NCI-H1092 (cell line): ENCODE measurements around the gene GPC1.

Experiments
- DNase-seq: peaks from one replicate; lab custom pipeline; 2025; lab: John Stamatoyannopoulos, UW

The GPC1 gene

DNA sequence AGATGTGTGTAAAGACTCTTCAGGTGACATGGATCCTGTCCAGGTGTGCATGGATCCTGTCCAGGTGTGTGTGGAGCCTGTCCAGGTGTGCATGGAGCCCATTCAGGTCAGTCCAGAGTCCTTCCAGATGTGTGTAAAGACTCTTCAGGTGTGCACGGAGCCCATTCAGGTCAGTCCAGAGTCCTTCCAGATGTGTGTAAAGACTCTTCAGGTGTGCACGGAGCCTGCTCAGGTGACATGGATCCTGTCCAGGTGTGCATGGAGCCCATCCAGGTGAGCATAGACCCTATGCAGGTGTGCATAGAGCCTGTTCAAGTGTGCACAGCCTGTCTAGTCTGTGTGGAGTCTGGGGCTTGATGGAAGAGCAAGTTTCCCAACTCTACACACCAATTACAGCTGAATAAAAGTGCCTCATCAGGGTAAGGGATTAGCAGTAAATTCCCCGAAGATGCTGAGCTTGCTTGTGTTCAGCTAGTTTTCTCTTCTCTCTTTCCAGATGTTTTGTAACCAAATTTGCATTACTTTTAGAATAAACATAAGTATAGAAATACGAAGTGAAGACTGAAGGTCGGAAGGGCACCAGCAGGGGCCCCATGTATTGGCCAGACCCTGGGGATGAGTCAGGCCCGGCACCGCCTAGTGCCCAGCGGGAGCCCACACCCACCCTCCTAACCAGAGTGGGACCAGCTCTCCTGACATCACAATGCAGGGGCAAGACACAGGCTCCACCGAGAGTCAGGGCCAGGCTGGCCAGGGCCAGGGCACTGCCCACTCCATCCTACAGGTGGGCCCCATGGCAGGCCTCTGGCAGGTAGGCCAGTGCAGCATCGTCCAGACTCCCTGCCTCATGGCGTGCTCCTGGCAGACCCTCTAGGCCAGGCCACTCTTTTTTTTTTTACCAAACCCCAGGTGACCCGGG, 38.6 kb upstream of the GPC1 start:
- DNase-seq, result no peak

DNA sequence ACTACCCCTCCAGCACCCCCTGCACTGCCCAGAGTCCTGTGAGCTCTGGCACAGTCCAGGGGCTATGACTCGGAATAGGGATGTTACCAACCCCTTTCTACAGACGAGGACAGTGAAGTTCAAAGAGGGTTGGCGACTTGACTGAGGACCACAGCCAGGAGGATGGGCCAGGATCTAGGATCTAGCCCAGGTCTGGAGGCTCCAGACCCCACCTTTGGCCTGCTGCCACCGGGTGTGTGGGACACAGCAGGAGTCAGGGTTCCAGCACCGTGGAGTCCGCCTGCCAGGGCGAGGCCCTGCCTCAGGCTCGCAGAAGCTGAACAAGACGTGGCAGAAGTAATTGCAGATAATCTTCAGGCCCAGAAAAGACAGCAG, 37.9 kb upstream of the GPC1 start:
- DNase-seq, result no peak

DNA sequence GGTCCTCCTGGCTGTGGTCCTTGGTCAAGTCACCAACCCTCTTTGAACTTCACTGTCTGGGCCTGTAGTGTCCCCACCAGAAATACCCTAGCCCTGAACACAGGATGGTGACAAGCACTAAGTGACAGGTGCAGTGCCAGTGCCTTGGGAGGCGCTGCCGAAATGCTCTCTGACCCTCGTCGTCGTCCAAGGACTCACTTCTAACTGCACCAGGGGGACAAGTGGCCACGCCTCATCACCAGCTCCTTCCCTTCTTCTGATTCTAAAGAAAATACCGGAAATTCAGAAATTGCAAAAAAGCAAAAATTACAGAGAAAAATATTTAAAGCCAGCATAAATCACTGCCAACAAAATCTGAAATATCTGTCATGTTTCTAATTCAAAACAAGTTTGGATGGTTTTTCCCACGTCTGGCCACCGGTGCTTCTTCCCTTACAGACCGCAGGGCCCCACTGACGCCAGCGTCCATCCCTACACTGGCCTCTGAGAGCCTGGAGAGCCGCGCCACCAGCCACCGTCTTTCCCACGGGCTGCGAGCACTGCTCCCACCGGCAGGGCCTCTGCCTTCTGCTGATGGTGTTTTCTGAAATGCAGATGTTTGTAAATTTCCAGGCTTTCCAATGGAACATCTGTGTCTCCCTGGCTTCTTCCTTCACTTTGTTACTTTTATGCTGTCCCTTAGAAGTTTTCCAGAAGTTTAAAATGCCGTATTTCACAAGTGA, 37.4 kb upstream of the GPC1 start:
- DNase-seq, result no peak

DNA sequence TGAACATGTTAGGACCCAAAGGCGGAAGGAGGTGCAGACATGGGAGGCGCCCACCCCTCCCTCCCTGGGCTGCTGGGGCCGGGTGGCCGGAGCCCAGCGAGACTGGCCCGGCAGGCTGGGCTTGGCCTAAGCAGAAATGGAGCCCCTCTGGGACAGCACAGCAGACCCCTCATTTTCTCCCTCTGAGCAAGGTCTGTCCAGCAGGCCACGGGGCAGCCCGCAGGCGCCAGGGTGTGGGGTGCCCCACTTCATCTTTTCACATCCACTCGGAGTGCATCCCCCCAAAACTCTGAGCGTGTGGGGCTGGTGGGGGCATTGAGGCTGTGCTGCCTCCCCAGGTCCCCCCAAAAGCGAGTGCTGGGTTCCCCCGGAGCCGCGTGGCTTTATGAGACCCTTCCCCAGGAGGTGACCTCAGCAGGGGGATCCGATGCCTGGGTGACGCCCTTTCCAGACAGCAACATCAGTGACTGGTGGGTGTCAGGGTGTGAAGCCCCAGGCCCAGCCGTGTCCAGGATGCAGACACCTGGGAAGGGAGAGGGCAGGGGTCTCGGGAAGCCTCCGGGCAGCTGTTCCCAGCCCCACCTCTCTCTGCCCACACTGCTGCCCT, 36.7 kb upstream of the GPC1 start:
- no peak for DNase-seq

DNA sequence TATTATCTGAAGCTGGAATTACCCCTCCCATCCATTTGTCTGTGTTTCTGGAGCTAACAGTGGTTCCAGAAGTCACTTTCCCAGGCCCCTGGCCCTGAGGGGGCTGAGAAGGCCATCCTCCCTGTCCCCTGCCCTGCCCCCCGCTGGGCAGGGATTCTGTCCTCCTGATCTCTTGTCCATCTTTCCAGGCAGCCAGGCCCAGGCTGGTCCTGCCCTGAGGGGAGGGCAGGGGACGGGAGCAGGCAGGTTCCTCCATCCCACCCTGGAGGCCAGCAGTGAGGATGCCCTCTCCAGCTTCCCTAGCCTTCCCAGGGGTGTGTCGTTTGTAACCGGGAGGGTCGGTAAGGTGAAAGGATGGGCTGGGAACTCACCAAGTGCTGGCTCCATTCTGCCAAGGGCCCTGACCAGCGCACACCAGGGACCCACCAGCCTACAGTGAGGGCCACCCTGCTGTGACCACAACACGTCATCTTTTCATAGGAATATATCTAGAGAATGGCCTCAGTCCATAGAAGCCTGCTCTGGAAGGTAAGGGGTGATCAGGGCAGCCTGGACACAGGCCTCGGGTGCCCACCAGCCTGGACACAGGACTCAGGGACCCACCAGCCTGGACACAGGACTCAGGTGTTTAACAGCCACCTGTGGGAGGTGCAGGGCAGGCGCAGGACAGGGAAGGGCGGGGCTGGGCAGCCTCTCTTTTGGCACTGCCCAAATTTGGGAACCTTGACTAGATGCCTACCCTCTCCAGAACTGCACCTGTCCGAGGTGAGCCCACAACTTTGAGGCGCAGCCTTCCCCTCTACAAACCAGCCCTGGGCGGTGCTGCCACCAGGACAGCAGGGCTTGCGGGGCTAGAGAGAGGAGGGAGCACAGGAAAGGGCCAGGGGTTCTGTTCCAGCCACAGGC, 35.8 kb upstream of the GPC1 start:
- no peak for DNase-seq

DNA sequence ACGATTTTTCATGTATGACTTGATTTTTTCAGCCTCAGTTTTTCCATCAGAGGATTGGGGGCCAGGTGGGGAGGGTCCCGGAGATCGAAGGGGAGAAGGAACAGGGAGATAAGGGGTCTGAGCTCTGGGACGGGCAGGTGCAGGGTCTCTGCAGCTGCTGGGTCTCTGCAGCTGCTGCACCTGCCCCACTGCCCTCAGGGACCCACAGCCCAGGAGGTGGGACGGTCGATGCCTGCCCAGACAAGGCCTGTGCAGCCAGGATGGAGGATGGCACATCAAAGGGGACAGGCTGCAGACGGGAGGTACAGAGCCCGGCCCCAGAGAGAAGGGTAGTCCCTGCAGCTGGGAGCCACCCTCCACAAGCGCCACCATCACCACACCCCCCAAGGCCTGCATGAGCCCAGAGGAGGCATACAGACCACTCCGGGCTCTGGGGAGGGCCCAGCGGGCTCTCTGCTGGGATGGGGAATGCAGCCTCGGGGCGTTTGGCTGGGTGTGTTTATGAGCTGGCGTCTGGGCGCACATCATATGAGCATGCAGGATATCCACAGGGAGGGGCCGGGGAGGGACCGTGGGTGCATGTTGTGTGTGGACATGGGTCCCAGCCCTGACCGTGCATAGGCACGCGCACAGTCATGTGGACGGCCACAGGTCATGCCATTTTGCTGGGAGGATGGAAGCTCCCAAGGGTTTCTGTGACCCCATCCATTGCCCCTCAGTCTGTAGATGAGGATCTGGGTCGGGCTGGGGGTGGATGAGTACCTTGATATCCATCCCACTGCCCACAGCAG, 34.9 kb upstream of the GPC1 start:
- DNase-seq, result no peak

DNA sequence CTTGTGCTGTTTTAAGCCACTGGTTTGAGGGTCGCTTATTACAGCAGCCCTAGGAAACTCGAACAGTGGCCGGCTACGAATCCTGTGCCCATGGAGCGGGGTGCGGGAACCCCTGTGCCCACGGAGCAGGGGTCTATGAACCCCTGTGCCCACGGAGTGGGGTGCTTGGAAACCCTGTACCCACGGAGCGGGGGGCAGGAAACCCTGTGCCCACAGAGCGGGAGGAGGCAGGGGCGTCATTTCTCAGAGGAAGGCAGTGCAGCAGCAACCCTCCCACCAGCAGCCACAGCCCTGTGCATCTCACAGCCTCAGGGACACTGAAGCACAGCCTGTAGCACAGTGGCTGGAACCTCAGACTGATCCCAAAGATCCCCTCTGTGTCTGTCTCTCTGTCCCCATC, 34.2 kb upstream of the GPC1 start:
- no peak for DNase-seq

DNA sequence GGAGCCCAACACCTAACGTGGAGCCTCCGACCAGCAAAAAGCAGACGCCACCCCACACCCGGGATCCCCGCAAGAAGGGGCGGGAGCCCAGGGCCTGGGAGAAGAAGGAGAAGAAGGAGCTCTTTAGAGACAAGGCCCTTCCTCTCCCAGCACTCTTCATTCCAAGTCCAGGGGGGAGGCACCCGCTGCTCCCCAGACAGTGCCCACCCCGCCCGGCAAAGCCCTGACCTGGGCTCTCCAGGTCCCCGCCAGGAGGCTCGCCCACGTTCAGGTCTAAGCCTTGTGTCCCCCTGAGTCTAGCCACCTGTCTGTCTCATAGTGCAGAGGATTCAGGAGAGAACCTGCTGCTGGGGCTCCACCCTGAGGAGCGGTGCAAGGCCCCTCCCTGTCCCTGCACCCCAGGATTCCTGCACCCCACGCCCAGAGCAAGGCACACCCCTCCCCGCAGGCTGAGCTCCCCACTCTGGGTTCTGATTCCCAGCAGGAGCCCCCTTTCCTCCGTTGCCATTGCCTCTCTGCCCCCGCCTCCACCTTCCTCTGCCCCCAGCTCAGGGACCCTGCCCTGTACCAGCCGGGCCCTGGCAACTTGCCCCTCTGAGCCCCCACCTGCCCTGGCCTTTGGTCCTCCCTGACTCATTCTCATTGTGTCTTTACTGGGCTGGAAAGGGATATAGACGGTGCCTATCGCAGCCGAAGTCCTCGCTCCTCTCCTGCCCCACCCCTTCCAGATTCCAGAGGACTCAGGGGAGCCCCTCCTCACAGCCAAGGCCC, 33.5 kb upstream of the GPC1 start:
- DNase-seq, result no peak

DNA sequence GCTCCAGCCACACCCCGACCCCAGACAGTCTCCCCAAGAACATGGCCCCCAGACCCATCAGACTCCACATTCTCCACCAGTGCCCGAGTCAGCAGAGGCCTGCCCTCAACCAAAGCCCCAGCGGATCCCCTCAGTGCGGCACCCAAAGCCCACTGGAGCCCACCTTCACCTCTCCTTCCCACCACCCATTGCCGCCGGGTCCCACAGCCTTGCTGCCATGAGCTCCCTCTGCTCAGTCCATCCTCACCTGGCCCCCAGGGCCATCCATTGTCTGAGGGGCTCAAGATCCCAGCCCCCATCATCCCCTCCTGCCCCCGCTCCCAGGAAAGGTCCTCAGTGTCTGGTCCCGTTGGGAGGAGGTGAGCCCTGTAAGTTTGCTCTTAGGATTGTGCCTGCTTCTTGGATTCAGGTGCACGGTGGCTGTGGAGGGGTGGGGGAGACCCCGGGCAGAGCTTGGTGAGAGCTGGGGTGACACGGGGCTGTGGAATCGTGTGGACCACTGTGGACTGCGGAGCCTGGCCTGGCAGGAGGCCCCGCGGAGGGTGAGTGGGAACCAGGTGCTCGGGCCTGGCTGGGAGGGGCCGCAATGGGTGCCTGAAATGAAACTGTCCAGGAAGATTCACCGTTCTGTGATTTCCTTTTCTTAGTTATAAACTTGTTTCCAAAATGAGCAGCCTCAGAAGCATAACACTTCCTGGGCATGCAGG, 32.7 kb upstream of the GPC1 start:
- DNase-seq, result no peak

DNA sequence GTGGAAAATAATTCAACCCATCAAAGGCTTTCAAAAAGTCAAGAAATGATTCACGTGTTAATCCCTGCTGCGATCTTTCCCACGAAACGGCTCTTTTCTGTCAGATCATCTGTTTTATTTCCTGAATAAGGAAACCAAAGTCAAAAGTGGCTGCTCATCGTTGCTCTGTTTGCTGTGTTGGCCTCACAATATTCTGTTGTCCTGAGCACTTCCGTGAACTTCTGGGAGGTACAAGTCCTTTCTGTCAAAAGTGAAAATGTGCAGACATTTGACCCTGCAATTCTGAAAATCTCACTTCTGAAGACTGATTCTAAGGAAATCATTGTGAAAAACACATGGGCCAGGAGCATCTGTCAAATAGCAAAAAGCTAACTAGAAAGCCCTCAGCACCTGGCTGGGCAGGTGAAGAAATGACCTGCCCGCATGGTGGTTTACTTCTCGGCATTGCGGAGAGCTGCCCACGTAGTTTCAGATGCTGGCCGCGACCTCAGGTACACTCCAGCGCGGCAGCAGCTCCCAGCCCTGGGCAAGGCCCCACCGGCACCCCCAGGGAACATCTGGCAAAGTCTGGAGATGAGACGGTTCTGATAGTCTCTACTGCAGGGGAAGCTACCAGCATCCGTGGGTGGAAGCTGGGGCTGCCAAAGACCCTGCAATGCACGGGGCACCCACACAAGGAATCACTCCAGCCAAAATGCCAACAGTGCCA, 31.9 kb upstream of the GPC1 start:
- no peak for DNase-seq

DNA sequence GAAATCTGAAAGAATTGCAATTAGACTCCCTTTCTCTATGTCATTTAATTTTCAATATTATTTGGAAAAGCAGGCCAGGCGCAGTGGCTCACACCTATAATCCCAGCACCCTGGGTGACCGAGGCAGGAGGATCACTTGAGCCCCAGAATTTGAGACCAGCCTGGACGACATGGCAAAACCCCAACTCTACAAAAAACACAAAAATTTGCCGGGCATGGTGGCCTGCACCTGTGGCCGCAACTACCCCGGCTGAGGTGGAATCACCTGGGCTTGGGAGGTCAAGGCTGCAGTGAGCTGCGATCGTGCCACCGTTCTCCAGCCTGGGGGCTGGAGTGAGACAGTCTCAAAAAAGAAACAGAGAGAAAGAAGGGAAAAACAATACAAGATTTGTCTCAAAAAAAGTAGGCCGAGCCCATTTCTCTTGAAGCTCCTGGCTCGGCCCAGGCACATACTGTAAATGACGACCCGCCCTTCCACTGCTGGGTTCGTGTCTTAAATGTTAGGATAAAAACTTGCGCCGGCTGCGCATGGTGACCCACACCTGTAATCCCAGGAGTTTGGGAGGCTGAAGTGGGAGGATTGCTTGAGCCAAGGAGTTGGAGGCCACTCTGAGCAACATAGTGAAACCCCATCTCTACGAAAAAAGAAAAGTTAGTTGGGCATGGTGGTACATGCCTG, 31.1 kb upstream of the GPC1 start:
- no peak for DNase-seq

DNA sequence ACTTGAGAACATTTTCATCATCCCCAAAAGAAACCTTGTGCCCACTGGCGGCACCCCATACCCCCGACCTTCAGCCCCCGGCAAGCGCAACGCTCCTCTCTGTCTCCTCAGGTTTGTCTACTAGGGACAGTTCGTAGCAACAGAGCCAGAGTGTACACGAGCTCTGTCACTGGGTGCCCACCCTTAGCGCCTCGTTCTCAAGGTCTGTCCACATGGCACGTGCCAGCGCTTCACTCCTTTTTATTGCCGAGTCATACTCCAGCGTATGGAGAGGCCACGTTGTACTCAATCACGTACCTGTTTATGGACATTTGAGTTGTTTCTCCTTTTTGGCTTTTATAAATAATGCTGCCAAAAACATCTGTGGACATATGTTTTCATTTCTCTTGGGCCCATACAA, 30.3 kb upstream of the GPC1 start:
- no peak for DNase-seq

DNA sequence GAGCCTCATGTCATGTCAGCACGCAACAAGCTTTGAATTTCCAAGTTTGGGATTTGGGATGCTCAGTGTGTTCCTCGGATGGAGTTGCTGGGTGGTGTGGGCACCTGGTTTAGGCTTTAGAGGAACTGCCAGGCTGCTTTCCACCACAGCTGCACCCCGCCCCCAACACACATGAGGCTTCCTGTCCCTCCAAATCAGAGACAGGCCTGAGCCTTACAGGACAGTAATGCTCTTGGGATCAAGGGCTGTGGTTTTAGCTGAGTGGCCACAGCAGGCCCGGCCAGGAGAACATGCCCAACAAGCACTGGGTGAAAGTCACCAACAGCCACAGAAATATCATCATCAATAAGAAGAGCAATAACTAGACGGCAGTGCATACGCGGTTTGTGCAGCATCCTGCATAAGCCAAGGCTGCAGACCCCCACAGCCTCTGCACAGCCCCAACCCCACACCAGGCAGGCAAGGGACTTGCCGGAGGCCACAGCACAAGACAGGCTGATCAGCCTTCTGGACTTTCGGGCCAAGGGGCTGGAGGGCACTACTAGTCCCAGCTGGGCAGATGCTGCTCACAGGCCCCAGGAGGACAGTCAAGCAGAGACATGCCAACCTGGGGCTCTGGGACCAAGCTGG, 29.7 kb upstream of the GPC1 start:
- DNase-seq, result no peak

DNA sequence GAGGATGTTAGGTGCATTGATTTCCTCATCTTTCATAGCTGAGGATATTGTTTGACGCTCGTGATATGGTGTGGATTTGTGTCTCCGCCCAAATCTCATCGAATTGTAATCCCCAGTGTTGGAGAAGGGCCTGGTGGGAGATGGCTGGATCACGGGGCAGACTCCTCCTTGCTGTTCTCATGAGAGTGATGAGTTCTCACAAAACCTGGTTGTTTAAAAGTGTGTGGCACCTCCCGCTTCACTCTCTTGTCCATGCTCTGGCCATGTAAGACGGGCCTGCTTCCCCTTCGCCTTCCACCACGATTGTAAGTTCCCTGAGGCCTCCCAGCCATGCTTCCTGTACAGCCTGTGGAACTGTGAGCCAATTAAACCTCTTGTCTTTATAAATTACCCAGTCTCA, 28.4 kb upstream of the GPC1 start:
- no peak for DNase-seq

DNA sequence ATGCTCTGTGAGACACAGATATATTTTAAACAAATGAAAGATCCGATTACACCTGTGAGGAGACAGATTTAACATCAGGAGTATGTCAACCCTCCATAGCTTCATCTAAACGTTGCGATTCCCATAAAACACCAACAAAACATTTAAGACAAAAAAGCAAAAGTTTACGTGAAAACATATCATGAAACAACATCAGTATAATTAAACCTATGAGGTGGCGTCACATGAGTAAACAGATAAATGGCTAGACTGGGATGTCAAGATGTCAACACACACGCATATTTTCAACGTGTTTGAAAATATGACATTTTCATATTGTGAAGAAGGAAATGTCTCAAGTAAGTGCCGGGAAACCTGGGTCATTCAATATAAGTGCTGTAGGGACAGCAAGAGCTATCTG, 25.5 kb upstream of the GPC1 start:
- no peak for DNase-seq

DNA sequence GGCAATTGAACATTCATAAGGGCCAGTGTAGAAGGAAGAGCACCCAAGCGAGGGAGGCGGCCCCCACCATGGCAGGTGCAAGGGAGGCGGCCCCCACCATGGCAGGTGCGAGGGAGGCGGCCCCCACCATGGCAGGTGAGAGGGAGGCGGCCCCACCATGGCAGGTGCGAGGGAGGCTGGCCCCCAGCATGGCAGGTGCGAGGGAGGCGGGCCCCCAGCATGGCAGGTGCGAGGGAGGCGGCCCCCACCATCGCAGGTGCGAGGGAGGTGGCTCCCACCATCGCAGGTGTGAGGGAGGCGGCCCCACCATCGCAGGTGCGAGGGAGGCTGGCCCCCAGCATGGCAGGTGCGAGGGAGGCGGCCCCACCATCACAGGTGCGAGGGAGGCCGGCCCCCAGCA, 24.7 kb upstream of the GPC1 start:
- DNase-seq, result no peak

DNA sequence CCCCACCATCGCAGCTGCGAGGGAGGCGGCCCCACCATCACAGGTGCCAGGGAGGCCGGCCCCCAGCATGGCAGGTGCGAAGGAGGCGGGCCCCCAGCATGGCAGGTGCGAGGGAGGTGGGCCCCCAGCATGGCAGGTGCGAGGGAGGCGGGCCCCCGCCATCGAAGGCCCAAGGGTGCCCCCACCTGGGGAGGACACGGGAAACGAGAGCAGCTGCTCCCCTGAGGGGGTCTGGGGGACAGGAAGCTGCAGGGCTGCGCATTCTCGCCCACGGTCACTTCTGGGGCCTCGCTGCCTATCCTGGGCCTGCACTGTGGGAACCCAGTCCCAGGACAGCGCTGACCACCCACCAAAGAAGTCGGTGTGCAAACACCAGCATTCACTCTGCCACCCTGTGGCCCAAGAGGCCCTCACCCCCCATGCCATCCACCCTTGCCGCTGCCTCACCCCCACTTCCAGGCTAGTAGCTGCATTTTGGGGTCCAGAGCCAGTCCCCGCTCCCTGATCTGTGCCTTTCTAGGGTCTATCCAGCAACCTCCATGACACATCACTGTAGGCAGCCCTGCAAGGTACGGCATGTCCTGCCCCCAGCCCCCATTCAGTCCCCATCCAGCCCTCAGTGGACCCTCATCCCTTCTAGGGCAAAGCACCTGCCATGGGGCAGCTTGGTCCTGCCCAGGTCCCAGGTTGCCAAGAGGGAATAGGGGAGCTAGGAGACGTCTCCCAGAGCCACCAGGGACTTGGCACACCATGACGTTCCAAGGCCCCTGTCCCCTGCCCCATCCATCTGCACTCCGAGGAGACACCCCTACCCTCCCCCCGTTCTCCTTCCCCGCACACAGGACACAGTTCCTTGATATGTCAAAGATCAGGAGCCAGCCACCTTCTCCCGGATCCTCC, 24.0 kb upstream of the GPC1 start:
- no peak for DNase-seq
